ENCODE data around the gene C14orf93. TPM values are rescaled to one million over a fixed set of nuclear protein-coding genes. Genes with fewer than 3 reads are reported as not detected.

The C14orf93 gene
- total RNA-seq, 1 experiment from 2014 or later = 8.2 TPM

DNA sequence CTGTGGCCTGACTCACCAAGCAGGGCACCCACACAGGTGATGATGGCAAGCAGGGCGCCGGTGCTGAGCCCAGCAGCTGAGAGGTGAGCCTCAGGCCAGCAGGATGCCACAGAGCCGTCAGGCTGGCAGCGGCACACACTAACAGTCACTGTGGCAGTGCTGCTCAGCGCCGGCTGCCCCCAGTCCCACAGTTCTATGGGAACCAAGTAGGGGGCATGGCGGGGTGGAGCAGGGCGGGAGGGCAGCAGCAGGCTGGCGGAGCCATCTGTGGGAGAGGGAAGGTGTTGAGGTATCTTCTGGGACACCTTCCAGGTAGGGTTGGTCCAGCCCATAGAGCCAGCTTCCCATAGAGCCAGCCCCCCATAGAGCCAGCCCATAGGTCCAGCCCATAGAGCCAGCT lies 39.1 kb upstream of the C14orf93 start:
- peaks cover 10 to 34% (median 20%) of the 10 kb centered on the region in 3 experiments for H3K36me3 Mint-ChIP-seq (ENCODE audit: insufficient read depth in 1 of 3, low read depth in 3 of 3)

More for the DNA sequence above, 39.1 kb upstream of the C14orf93 start:
- H3K27ac Mint-ChIP-seq = no peak overlapping the region
- H3K4me1 Mint-ChIP-seq = peaks cover 4 to 17% of the 10 kb centered on the region in 2 experiments
- Histone ChIP-seq H2BK12ac (ENCODE audit: insufficient read length, low read depth, low read length) (no peak overlapping the region), H3K4ac (ENCODE audit: low read depth, low read length) (no peak overlapping the region), H3K4me1 (ENCODE audit: insufficient read depth, low read length) (no peaks in the 10 kb centered on the region), H2BK120ac (ENCODE audit: low read depth, low read length, poor library complexity, severe bottlenecking) (no peak overlapping the region), H3K14ac (ENCODE audit: insufficient read depth, low read length) (no peak overlapping the region), H2BK20ac (ENCODE audit: low read depth, low read length, poor library complexity, severe bottlenecking) (no peak overlapping the region), H3K4me2 (ENCODE audit: insufficient read depth, insufficient read length, low read length) (no peak overlapping the region), H3K27me3 (ENCODE audit: insufficient read depth, low read length) (no peaks in the 10 kb centered on the region), H3K9ac (ENCODE audit: extremely low read depth, insufficient read length, low read length) (no peak overlapping the region), H4K8ac (replicated peaks; ENCODE audit: insufficient read length, low read depth, low read length) (no peak overlapping the region), H2AFZ (ENCODE audit: low read length) (no peak overlapping the region), H4K91ac (ENCODE audit: insufficient read length, low read depth, low read length) (no peak overlapping the region), H4K20me1 (ENCODE audit: control insufficient read depth, insufficient read depth, insufficient read length) (no peaks in the 10 kb centered on the region), H4K5ac (ENCODE audit: insufficient read length, low read depth, low read length) (no peak overlapping the region), H3K9me3 (ENCODE audit: control insufficient read depth, low read depth, low read length) (no peaks in the 10 kb centered on the region), H3K27ac (ENCODE audit: insufficient read length, low read depth, low read length) (no peak overlapping the region), H2AK5ac (ENCODE audit: insufficient read length, low read length) (no peak overlapping the region), H3K18ac (ENCODE audit: insufficient read length, low read depth, low read length) (no peak overlapping the region), H3K56ac (ENCODE audit: insufficient read length, low read depth, low read length) (no peak overlapping the region), H2BK15ac (ENCODE audit: low read depth, low read length) (no peak overlapping the region), H2BK5ac (ENCODE audit: insufficient read length, low read length) (no peak overlapping the region), H3K23me2 (ENCODE audit: insufficient read length, low read depth, low read length, poor library complexity, severe bottlenecking) (no peaks in the 10 kb centered on the region), H3T11ph (ENCODE audit: low read length) (no peak overlapping the region), H3K23ac (ENCODE audit: insufficient read length, low read depth, low read length) (no peak overlapping the region), H3K79me1 (ENCODE audit: insufficient read depth, low read depth, low read length, poor library complexity, severe bottlenecking) (no peaks in the 10 kb centered on the region), H3K79me2 (ENCODE audit: insufficient read depth, low read length) (no peaks in the 10 kb centered on the region)
- TF ChIP-seq, protein P1, sequence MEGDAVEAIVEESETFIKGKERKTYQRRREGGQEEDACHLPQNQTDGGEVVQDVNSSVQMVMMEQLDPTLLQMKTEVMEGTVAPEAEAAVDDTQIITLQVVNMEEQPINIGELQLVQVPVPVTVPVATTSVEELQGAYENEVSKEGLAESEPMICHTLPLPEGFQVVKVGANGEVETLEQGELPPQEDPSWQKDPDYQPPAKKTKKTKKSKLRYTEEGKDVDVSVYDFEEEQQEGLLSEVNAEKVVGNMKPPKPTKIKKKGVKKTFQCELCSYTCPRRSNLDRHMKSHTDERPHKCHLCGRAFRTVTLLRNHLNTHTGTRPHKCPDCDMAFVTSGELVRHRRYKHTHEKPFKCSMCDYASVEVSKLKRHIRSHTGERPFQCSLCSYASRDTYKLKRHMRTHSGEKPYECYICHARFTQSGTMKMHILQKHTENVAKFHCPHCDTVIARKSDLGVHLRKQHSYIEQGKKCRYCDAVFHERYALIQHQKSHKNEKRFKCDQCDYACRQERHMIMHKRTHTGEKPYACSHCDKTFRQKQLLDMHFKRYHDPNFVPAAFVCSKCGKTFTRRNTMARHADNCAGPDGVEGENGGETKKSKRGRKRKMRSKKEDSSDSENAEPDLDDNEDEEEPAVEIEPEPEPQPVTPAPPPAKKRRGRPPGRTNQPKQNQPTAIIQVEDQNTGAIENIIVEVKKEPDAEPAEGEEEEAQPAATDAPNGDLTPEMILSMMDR (conservative IDR thresholded peaks at IDR 0.05) = no peak
- 0 out of 2 replicates have a peak, but pooled peaks cover 1% of the 10 kb centered on the region for H3K27me3 Mint-ChIP-seq (ENCODE audit: low read depth)
- no peak overlapping the region for H3K4me3 Mint-ChIP-seq
- WGBS (ENCODE audit: extremely low coverage, insufficient read length, low lambda C conversion rate) = no CpG with 5 or more reads among the region's 9 CpGs
- no peaks in the 10 kb centered on the region for H3K9me3 Mint-ChIP-seq
- no peak for DNase-seq

All from H9 (cell line).